SK-MEL-5 (cell line): ENCODE data around the gene PREX1. TPM values are rescaled to one million over a fixed set of nuclear protein-coding genes. Genes with fewer than 3 reads are reported as not detected.
A peak's percentile ranks its signal among the peaks of the same experiment; 100 is the strongest.
"Not testable (repeated sequence)": the region's sequence is repeated elsewhere in the genome, so short reads cannot be mapped to it uniquely, and the experiment has no call there.

ENCODE experiments used
- DNase-seq: peaks from one replicate; pipeline ENCODE4 v3.0.0-alpha.2; 2016; ENCODE audit warnings: low read depth, low spot score
- in situ Hi-C: cut with HindIII; loops from 2 replicates; pipeline ENCODE4 v1.10.0; 2016; ENCODE audit warnings: low sequenced_read_pairs, high pct_unique_total_duplicates, low pct_unique_long_range_greater_than_20kb
- polyA plus RNA-seq, 2 experiments: library from polyadenylated mRNA; depleted of rRNA; stranded (reverse); fragments of >200 nt; gene quantifications; 2 replicates each; pipeline ENCODE4 v1.2.3, GENCODE V29; 2015
- total RNA-seq: library from RNA; depleted of rRNA; stranded (reverse); fragments of >200 nt; shearing (Covaris generic); gene quantifications from 2 replicates; pipeline ENCODE4 v1.2.3, GENCODE V29; 2014; rRNA removed

PREX1 gene, protein sequence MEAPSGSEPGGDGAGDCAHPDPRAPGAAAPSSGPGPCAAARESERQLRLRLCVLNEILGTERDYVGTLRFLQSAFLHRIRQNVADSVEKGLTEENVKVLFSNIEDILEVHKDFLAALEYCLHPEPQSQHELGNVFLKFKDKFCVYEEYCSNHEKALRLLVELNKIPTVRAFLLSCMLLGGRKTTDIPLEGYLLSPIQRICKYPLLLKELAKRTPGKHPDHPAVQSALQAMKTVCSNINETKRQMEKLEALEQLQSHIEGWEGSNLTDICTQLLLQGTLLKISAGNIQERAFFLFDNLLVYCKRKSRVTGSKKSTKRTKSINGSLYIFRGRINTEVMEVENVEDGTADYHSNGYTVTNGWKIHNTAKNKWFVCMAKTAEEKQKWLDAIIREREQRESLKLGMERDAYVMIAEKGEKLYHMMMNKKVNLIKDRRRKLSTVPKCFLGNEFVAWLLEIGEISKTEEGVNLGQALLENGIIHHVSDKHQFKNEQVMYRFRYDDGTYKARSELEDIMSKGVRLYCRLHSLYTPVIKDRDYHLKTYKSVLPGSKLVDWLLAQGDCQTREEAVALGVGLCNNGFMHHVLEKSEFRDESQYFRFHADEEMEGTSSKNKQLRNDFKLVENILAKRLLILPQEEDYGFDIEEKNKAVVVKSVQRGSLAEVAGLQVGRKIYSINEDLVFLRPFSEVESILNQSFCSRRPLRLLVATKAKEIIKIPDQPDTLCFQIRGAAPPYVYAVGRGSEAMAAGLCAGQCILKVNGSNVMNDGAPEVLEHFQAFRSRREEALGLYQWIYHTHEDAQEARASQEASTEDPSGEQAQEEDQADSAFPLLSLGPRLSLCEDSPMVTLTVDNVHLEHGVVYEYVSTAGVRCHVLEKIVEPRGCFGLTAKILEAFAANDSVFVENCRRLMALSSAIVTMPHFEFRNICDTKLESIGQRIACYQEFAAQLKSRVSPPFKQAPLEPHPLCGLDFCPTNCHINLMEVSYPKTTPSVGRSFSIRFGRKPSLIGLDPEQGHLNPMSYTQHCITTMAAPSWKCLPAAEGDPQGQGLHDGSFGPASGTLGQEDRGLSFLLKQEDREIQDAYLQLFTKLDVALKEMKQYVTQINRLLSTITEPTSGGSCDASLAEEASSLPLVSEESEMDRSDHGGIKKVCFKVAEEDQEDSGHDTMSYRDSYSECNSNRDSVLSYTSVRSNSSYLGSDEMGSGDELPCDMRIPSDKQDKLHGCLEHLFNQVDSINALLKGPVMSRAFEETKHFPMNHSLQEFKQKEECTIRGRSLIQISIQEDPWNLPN (N-terminal part only)
- total RNA-seq, result 10.0 and 11.0 TPM in 2 replicates
- 12.9 and 15.5 TPM in 2 replicates for polyA plus RNA-seq (2015; cell fraction: cytosol; rRNA removed)
- polyA plus RNA-seq (2015; cell fraction: nucleus; rRNA removed), result 11.2 and 13.6 TPM in 2 replicates

DNA sequence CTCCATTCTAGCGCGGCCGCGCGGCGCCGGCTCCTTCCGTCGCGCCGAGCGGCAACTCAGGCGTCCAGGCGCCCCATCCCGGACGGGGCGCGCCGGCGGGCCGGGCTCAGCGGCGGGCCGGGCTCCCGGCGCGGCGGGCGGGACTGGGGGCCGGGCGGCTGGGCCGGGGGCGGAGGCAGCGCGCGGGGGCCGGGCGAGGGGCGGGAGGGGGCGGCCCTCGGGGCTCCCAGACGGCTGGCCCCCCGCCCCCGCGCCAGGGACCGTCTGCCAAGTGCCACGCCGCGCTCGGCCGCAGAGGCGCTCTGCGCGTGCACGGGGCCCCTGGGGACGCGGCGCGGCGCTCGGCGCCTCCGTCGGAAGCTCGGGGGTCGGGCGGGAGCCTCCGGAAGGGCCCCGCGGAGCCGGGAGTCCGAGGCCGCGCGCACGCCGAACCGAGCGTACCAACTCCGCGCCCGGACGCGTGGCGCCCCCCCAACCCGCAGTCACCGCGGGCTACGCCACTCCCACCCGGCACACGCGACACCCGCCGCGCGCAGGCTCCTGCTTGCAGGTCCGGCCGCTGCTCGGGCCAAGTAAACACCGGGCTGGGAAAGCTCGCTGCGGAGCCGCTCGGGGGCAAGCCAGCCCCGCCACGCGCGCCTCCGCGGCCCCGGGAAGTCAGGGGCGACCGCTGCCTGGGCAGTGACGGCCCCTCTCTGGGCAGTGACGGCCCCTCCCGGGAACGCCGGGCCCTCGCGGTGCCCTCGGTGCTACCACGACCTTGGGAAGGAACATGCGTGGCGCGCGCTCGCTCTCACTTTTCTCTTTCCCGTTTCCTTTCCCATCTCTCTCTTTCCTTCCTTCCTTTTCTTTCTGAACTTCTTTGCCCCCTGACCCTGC lies at the start of gene PREX1:
Gene PREX1, minus strand, starts transcription at position 145 of the 879 bp plus-strand sequence. Its CDS starts 139 bp downstream, at position 6.
- in situ Hi-C loops, result no loop called here
- peak; percentile 80 for DNase-seq

DNA sequence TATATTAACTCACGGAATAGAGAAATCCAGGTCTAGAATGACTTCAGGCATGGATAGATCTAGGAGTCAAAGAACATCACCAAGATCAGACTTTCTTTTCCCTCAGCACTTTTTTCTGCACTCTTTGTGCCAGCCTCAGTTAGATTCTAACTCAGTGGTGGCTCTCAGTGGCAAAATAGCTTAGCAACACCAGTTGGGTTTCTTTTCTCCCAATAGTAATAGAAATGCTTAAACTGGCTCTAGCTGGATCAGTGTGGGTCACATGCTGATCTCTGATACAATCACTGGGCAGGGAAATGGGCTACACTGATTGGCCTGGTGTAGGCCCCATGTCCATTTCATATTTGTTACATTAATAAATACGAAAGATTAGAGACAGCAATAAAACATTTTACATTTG lies 49.5 kb upstream of the PREX1 start:
- in situ Hi-C loops, result no loop called here
- peak; percentile 83 for DNase-seq

DNA sequence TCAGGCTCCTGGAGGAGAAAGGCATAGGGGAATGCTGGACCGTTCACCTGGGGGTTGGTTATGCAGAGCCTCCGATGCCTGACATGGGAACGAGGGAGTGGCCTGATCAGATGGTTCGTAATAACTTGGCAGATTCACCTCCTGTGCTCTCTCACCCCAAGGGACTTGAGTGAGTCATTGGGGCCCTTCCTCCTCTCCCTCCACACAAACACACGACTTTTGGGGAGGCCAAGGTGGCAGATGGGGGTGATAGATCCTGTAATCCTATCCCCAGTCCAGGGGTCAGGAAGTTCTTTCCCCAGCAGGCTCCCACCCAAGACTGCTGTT lies 48.1 kb upstream of the PREX1 start:
- in situ Hi-C loops, result no loop called here
- DNase-seq, result no peak

DNA sequence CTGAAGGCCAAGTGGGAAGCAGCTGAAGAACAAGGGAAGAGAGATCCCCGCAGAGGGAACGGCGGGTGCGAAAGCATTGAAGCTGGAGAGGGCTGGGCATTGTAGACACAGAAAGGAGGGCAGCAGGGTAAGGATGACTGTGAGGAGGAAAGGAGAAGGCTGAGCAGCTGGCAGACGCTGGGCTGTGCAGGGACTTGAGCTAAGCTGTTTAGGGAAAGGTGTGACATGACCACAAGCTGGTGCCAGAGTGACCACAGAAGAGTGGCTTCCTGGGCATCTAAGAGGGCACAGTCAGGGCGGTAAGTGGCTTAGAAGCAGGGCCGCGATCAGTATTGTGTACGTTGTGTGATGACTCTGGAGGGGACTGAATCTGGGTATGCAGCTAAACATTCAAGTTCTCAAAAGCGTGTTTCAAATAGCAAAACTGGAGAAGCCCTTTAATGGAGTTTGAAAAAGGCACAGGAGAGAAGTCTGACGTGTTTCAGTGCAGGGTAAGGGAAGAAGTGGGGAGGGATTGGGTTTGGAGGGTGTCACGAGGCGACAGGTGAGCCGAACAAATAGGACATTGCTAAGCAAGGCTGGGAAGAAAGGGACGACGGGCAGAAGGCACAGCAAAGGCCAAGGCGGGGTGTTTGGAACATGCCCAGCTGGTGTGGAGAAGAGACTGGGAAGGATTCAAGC lies 47.6 kb upstream of the PREX1 start:
- in situ Hi-C loops, result no loop called here
- no peak for DNase-seq

- DNase-seq, in situ Hi-C loops: not testable (repeated sequence)
Measured at GRCh38 chr20:48869442-48869841, 41.6 kb upstream of the PREX1 start.

DNA sequence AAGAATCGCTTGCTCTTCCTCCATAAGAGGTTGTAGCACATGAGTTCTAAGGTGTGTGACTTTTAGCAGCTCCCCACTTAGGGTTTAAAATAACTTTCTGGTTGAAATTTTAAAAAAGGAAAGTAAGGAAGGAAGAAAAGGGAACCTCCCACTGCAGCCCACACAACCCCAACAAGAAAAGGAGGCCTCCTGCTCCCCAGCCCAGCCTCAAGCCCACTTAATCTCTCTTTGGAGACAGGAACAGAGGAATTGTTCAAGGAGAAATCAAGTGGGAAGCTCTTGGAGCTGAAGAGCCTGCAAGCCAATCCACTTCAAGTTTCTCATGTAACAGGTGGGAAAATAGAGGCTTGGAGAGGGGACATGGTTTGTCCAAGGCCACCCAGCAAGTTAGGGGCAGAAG lies 39.1 kb upstream of the PREX1 start:
- in situ Hi-C loops, result no loop called here
- DNase-seq, result no peak

- DNase-seq, result no peak
- in situ Hi-C loops, result no loop called here
Measured at GRCh38 chr20:48864738-48865318, 37.0 kb upstream of the PREX1 start.

GRCh38 chr20:48864254-48864653 lies 36.5 kb upstream of the PREX1 start:
- no peak for DNase-seq
- in situ Hi-C loops, result no loop called here

GRCh38 chr20:48862279-48862678 lies 34.5 kb upstream of the PREX1 start:
- in situ Hi-C loops, result no loop called here
- no peak for DNase-seq

- no peak for DNase-seq
- in situ Hi-C loops, result no loop called here
Measured at GRCh38 chr20:48861444-48861843, 33.6 kb upstream of the PREX1 start.

- in situ Hi-C loops, result no loop called here
- DNase-seq, result peak; percentile 96
Measured at GRCh38 chr20:48858075-48858790, 30.4 kb upstream of the PREX1 start.

DNA sequence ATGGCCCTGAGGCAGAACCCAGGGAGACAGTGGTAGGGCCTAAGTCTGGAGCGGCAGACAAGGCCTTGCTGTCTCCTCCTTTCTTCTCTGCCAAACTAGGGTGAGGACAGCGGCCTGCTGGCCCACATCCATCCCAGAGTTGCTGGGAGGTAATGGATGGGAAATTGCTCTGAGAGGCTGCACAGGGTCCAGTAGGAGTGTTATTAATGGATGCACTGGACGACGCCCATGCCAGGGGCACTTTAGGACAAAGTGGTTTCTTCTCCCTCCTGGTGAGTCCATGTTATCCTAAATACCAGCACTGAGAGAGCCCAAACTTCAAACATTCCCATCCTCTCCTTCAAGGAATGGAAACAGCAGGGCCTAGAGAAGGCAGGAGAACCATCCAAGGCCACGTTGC lies 28.3 kb upstream of the PREX1 start:
- in situ Hi-C loops, result no loop called here
- DNase-seq, result no peak

- no peak for DNase-seq
- in situ Hi-C loops, result no loop called here
Measured at GRCh38 chr20:48855046-48855445, 27.2 kb upstream of the PREX1 start.

DNA sequence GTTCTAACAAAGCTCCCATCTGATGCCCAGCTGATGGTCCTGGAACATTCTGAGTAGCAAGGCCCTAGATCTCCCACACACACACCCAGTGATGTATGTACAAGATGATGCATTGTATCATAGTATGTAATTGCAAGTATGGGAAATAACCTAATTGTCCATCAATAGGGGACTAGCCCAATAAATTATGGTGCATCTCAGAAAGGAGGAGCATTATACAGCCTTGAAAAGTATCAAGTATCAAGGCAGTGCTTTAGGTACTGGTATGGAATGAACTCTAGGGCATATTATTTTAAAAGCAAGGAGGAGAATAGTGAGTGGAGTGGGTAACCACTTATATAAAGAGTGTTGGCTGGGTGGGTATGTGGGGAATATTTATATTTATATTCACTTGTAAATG lies 24.8 kb upstream of the PREX1 start:
- in situ Hi-C loops, result no loop called here
- DNase-seq, result no peak

DNA sequence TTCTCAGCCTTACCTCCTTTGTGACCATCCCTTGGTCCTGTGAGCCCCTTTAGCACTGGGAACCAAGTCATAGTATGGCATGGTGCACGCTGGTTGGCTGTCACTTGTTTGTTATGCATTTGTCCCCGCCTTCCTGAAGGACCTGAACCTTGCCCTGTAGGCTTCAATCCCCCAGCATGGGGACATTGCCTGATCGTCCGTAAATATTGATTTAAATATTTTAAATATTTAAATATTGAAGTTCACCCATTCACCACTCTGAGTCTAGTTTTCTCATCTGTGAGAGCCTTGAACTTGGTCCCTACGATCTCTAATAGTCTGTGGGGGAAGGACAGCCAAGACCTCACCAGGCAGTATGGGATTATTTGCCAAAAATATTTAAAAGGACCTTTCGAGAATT lies 23.8 kb upstream of the PREX1 start:
- in situ Hi-C loops, result no loop called here

DNA sequence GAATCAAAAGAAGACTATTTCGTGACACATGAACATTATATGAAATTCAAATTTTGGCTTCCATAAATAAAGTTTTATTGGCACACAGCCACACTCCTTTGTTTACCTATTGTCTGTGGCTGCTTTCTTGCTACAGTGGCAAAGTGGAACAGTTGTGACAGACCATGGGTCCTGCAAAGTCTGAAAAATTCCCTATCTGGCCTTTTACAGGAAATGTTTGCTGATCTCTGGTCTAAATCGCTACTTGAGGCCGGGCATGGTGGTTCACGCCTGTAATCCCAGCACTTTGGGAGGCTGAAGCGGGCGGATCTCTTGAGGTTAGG lies 23.1 kb upstream of the PREX1 start:
- DNase-seq, result no peak
- in situ Hi-C loops, result no loop called here

More for the DNA sequence above, 23.8 kb upstream of the PREX1 start:
- no peak for DNase-seq
